Natural killer cell (primary cell): ENCODE data around the gene TBX21. TPM values are rescaled to one million over a fixed set of nuclear protein-coding genes. Genes with fewer than 3 reads are reported as not detected.

Experiments
- ATAC-seq, 3 donors: fragments of 150-1000 bp in 2 of 3; fragments of 200-7000 bp in 1 of 3; cut with Tn5 transposase; 1 replicate in 1 of 3; 2 replicates in 2 of 3; pipeline ENCODE4 v1.10.0; 2021; ENCODE audit warnings: mild to moderate bottlenecking in 2 of 3, moderate library complexity in 2 of 3
- DNase-seq, 2 donors: peaks; one replicate each; pipeline versions ENCODE4 v3.0.0 to v3.0.0-alpha.2; 2013 to 2021; ENCODE audit warnings: mixed read lengths in 1 of 2
- H3K27ac ChIP-seq: one replicate; pipeline ENCODE4 v1.5.1; 2013; ENCODE audit warnings: mild to moderate bottlenecking, low read length
- H3K27me3 ChIP-seq: one replicate; pipeline ENCODE4 v1.6.1; 2013; ENCODE audit warnings: low read length; ENCODE audit not compliant: control insufficient read depth, insufficient read depth
- H3K36me3 ChIP-seq: one replicate; pipeline ENCODE4 v1.6.1; 2013; ENCODE audit warnings: low read length; ENCODE audit not compliant: control insufficient read depth, insufficient read depth
- H3K4me1 ChIP-seq: one replicate; pipeline ENCODE4 v1.6.1; 2013; ENCODE audit warnings: low read length; ENCODE audit not compliant: control insufficient read depth, insufficient read depth
- H3K4me3 ChIP-seq: one replicate; pipeline ENCODE4 v1.5.1; 2013; ENCODE audit warnings: low read length
- H3K9me3 ChIP-seq: one replicate; pipeline ENCODE4 v1.6.1; 2013; ENCODE audit warnings: low read length; ENCODE audit not compliant: control insufficient read depth, insufficient read depth
- H3K27ac Mint-ChIP-seq, 2 donors: one replicate each; pipeline ENCODE4 v1.8.0; 2022; ENCODE audit warnings: mild to moderate bottlenecking in 2 of 2, mixed read lengths in 2 of 2, moderate library complexity in 1 of 2
- H3K27me3 Mint-ChIP-seq, 2 donors: one replicate each; pipeline ENCODE4 v1.8.0; 2022; ENCODE audit warnings: low read depth in 2 of 2, mixed read lengths in 2 of 2
- H3K36me3 Mint-ChIP-seq: one replicate; pipeline ENCODE4 v1.8.0; 2022; ENCODE audit warnings: mixed read lengths
- H3K4me1 Mint-ChIP-seq, 2 donors: one replicate each; pipeline ENCODE4 v1.8.0; 2022; ENCODE audit warnings: mixed read lengths in 2 of 2
- H3K4me3 Mint-ChIP-seq: one replicate; pipeline ENCODE4 v1.8.0; 2022; ENCODE audit warnings: mild to moderate bottlenecking, moderate library complexity, mixed read lengths
- H3K9me3 Mint-ChIP-seq, 2 donors: one replicate each; pipeline ENCODE4 v1.8.0; 2022; ENCODE audit warnings: mixed read lengths in 2 of 2
- WGBS: methylation state at CpG from one replicate; pipeline ENCODE4 v1.1.7; 2013; ENCODE audit warnings: missing lambda C conversion rate; ENCODE audit not compliant: insufficient coverage; 5-methylcytosine and 5-hydroxymethylcytosine counted together
- intact Hi-C: fragments of 100-400 bp; cut with micrococcal nuclease; formaldehyde crosslinking; loops from one replicate; pipeline ENCODE4 v1.14.2; 2022
- total RNA-seq, 4 donors: library from RNA; stranded (reverse); fragments of 120-200 nt in 1 of 4; gene quantifications; one replicate each; pipeline versions ENCODE4 v1.2.3 to v1.2.4, GENCODE V29; 2013 to 2022
- TF ChIP-seq, protein P1 (sequence below): fragments of 200-600 bp; IDR thresholded peaks from one replicate; pipeline ENCODE4 v1.8.0; 2022; ENCODE audit warnings: antibody characterized with exemption

The TBX21 gene
- total RNA-seq, 3 donors from 2014 or later (not counting 1 experiment from before 2014, with no cell fraction given), result 234 to 328 (median 257) TPM

DNA sequence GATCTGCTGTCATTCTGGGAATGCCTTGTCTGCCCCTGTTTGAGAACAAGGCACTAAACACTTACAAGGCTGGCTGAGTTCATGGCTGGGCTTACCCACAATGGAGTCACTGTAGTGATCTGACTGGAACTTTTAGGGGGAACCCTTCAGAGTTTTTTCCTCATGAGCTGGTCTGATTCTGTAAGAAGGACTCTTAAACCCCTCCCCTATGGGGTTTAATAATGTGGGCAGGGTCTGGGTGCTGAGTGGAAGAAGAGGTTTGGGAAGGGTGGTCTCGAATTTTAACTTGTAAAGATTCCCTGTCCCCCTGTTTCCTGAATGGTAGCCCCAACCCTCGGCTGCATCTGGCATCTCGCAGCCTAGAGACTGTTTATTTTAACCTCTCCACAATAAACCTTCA lies 58.0 kb downstream of the TBX21 start:
- no peak for DNase-seq
- H3K27me3 ChIP-seq, result peaks cover 30% of the 10 kb centered on the region
- no peaks in the 10 kb centered on the region for H3K36me3 ChIP-seq
- ATAC-seq, result no peak
- intact Hi-C loops, result no loop called here
- no peak overlapping the region for H3K27ac Mint-ChIP-seq
- H3K27me3 Mint-ChIP-seq, result peaks cover 41 to 47% of the 10 kb centered on the region in 2 donors
- peaks cover 8% of the 10 kb centered on the region for H3K4me1 ChIP-seq
- no peaks in the 10 kb centered on the region for H3K9me3 ChIP-seq
- H3K9me3 Mint-ChIP-seq, result no peaks in the 10 kb centered on the region
- no peak overlapping the region for H3K4me3 ChIP-seq
- H3K36me3 Mint-ChIP-seq, result no peaks in the 10 kb centered on the region
- WGBS, result 50% methylated on average over 1 of the region's 3 CpGs
- TF ChIP-seq, protein P1, sequence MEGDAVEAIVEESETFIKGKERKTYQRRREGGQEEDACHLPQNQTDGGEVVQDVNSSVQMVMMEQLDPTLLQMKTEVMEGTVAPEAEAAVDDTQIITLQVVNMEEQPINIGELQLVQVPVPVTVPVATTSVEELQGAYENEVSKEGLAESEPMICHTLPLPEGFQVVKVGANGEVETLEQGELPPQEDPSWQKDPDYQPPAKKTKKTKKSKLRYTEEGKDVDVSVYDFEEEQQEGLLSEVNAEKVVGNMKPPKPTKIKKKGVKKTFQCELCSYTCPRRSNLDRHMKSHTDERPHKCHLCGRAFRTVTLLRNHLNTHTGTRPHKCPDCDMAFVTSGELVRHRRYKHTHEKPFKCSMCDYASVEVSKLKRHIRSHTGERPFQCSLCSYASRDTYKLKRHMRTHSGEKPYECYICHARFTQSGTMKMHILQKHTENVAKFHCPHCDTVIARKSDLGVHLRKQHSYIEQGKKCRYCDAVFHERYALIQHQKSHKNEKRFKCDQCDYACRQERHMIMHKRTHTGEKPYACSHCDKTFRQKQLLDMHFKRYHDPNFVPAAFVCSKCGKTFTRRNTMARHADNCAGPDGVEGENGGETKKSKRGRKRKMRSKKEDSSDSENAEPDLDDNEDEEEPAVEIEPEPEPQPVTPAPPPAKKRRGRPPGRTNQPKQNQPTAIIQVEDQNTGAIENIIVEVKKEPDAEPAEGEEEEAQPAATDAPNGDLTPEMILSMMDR, result no peak
- H3K27ac ChIP-seq, result no peak overlapping the region
- H3K4me3 Mint-ChIP-seq, result peak overlapping the region; percentile 84
- H3K4me1 Mint-ChIP-seq, result peaks cover 11 to 17% of the 10 kb centered on the region in 2 donors

DNA sequence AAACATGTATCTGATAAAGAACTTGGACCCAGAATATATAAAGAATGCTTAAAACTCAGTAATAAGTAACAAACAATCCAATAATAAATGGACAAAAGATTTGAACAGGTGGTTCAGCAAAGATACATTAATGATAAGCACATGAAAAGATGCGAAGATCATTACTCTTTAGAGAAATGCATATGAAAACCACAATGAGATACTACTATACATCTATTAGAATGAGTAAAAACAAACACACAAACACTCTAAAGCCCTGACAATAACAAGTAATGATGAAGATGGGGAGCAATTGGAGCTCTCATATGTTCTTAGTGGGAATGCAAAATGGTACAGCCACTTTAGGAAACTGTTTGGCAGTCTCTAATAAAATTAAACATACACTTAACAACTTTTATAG lies 59.4 kb downstream of the TBX21 start:
- DNase-seq (no peak), ATAC-seq (no peak)
- H3K27me3 Mint-ChIP-seq, result peaks cover 41 to 47% of the 10 kb centered on the region in 2 donors
- H3K27ac Mint-ChIP-seq, result no peak overlapping the region
- Histone ChIP-seq H3K4me1 (peaks cover 8% of the 10 kb centered on the region), H3K36me3 (no peaks in the 10 kb centered on the region), H3K27me3 (peaks cover 30% of the 10 kb centered on the region), H3K27ac (no peak overlapping the region), H3K9me3 (no peaks in the 10 kb centered on the region), H3K4me3 (no peak overlapping the region)
- intact Hi-C loops, result no loop called here
- no peaks in the 10 kb centered on the region for H3K36me3 Mint-ChIP-seq
- H3K4me3 Mint-ChIP-seq, result no peak overlapping the region
- no peaks in the 10 kb centered on the region for H3K9me3 Mint-ChIP-seq
- TF ChIP-seq, protein P1, result no peak
- WGBS, result no CpG with 5 or more reads among the region's 1 CpG
- peaks cover 11 to 17% of the 10 kb centered on the region in 2 donors for H3K4me1 Mint-ChIP-seq

DNA sequence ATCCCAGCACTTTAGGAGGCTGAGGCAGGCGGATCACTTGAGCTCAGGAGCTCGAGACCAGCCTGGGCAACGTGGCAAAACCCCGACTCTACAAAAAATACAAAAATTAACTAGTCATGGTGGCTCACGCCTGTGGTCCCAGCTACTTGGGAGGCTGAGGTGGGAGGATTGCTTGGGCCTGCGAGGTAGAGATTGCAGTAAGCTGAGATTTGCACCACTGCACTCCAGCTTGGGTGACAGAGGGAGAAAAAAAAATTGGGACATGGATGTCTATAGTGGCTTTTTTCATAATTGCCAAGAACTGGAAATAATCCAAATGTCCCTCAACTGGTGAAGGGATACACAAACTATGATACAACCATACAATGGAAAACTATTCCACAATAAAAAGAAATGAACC lies 59.9 kb downstream of the TBX21 start:
- no peaks in the 10 kb centered on the region for H3K9me3 ChIP-seq
- Mint-ChIP-seq H3K27ac (no peak overlapping the region), H3K36me3 (no peaks in the 10 kb centered on the region), H3K4me3 (no peak overlapping the region), H3K4me1 (peaks cover 11 to 17% of the 10 kb centered on the region in 2 donors), H3K9me3 (no peaks in the 10 kb centered on the region), H3K27me3 (peaks cover 38 to 47% of the 10 kb centered on the region in 2 donors)
- 74% methylated on average over 6 of the region's 6 CpGs for WGBS
- no peak for DNase-seq
- H3K4me1 ChIP-seq, result peaks cover 8% of the 10 kb centered on the region
- H3K27me3 ChIP-seq, result peaks cover 30% of the 10 kb centered on the region
- H3K4me3 ChIP-seq, result no peak overlapping the region
- intact Hi-C loops, result no loop called here
- no peak overlapping the region for H3K27ac ChIP-seq
- TF ChIP-seq, protein P1, result no peak
- no peaks in the 10 kb centered on the region for H3K36me3 ChIP-seq
- no peak for ATAC-seq

Other genes starting within 250 kb of the TBX21 start
- gene NPEPPS, start 202.1 kb upstream of the TBX21 start, total RNA-seq, result 100 to 1,000 TPM; 139 to 168 (median 153) TPM
- 100 to 1,000 TPM; 236 to 273 (median 259) TPM for gene KPNB1, start 83.3 kb upstream of the TBX21 start, total RNA-seq
- gene TBKBP1, start 39.1 kb upstream of the TBX21 start, total RNA-seq, result 10 to 100 TPM; 21.4 to 38.9 (median 37.6) TPM
- gene OSBPL7, start 88.6 kb downstream of the TBX21 start, total RNA-seq, result 100 to 1,000 TPM; 113 to 162 (median 119) TPM
- 100 to 1,000 TPM; 106 to 232 (median 144) TPM for gene MRPL10, start 98.3 kb downstream of the TBX21 start, total RNA-seq
- 1 to 10 TPM; 1.7 to 3.1 (median 2.7) TPM for gene LRRC46, start 98.4 kb downstream of the TBX21 start, total RNA-seq
- gene SCRN2, start 108.0 kb downstream of the TBX21 start, total RNA-seq, result 10 to 100 TPM; 33.7 to 38.0 (median 35.7) TPM
- under 1 TPM in 2 of 3 donors, not detected in 1; 0.09 TPM for gene SP6, start 117.9 kb downstream of the TBX21 start, total RNA-seq
- 10 to 100 TPM; 29.4 to 44.1 (median 33.1) TPM for gene SP2, start 163.0 kb downstream of the TBX21 start, total RNA-seq
- gene PNPO, start 208.3 kb downstream of the TBX21 start, total RNA-seq, result 10 to 100 TPM in 1 of 3 donors, 1 to 10 TPM in 2; 6.0 to 10.9 (median 9.3) TPM
- not detected for gene PRR15L, start 224.6 kb downstream of the TBX21 start, total RNA-seq
- 100 to 1,000 TPM; 289 to 300 (median 292) TPM for gene CDK5RAP3, start 237.9 kb downstream of the TBX21 start, total RNA-seq